GM13977 (cell line): Measurements from ENCODE around the gene POLR2J.

ENCODE experiments used
- DNase-seq: peaks from one replicate; pipeline ENCODE4 v3.0.0; 2012; ENCODE audit warnings: low spot score
- in situ Hi-C: fragments of 300-500 bp; cut with MboI; formaldehyde crosslinking; loops from one replicate; pipeline ENCODE4 v1.12.0; 2022; ENCODE audit warnings: low sequenced_read_pairs, low pct_unique_long_range_greater_than_20kb, mixed read lengths, inconsistent platforms; ENCODE audit not compliant: unreplicated experiment
- TF ChIP-seq, protein P1 (sequence below): IDR thresholded peaks from 2 replicates; pipeline ENCODE4 v1.5.1; 2012; ENCODE audit warnings: mild to moderate bottlenecking, control low read depth; ENCODE audit not compliant: insufficient read depth; ENCODE audit errors: extremely low read depth, missing control alignments

POLR2J gene

DNA sequence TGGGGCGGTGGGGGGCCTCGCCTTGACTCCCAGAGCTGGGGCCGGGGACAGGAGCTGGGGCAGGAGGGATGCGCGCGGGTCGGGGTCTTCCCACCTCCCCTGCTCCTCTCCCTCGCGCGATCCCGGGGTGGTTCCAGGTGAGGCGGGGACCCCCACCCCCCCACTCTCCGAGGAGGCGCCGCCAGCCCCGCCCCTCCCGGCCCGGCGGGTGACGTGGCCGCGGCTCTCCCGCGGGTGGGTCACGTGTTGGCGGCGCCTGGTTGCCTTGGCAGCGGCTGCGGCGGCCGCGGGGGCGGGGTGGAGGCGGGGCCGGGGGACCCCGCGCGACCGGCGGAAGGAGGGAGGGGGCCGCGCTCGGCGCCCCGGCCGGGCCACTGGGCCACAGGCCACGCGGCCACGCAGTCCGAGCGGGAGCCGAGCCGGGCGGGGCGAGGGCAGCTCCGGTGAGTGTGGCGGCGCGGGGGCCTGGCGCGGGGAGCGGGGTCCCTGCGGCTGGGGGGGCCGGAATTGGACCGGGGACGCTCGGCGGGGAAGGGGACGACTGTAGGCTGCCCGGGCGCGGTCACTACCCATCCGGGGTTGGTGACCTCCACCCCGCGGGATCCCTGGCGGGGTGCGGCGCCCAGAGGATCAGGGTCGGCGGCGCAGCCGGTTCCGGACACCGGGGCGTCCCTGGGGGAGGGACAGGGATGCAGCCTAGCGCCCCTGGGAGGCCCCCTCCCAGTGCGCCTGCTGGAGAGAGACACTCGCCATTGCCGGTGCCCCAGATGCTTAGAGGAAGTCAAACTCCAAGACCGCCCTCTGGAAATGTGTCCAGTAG, 45.3 kb downstream of the POLR2J start, which contains the start of gene ORAI2:
ORAI2 (plus strand) TSS at position 357 of the 820 bp plus-strand sequence. CDS start 5,382 bp downstream, outside the sequence.
- TF ChIP-seq, protein P1, sequence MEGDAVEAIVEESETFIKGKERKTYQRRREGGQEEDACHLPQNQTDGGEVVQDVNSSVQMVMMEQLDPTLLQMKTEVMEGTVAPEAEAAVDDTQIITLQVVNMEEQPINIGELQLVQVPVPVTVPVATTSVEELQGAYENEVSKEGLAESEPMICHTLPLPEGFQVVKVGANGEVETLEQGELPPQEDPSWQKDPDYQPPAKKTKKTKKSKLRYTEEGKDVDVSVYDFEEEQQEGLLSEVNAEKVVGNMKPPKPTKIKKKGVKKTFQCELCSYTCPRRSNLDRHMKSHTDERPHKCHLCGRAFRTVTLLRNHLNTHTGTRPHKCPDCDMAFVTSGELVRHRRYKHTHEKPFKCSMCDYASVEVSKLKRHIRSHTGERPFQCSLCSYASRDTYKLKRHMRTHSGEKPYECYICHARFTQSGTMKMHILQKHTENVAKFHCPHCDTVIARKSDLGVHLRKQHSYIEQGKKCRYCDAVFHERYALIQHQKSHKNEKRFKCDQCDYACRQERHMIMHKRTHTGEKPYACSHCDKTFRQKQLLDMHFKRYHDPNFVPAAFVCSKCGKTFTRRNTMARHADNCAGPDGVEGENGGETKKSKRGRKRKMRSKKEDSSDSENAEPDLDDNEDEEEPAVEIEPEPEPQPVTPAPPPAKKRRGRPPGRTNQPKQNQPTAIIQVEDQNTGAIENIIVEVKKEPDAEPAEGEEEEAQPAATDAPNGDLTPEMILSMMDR = no peak
- peak; percentile 93 for DNase-seq
- in situ Hi-C loops = no loop called here

DNA sequence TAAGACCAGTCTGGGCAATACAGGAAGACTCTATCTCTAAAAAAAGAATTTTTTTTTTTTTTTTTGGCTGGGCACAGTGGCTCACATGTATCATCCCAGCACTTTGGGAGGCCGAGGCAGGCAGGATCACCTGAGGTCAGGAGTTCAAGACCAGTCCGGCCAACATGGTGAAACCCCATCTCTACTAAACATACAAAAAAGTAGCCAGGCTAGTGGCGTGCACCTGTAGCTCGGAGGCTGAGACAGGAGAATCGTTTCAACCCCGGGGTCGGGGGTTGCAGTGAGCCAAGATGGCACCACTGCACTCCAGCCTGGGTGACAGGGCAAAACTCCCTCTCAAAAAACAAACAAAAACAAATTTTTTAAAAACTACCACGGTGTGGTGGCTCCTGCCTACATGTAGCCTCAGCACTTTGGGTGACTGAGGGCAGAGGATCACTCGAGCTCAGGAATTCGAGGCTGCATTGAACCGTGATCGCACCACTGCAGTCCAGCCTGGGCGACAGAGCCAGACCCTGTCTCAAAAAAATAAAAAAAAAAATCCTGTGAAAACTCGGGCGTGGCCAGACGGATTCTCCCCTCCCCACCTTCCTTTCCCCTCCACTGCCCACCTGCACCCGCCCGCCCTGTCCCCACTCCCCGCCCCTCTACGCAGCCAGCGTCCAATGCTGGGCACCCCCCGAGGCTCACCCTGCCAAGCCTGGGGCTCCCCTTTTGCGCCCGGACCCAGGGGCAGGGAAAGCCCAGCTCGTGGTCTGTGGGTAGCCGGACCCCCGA, 46.1 kb downstream of the POLR2J start:
- in situ Hi-C loops = no loop called here
- DNase-seq = peak; percentile 54
- TF ChIP-seq, protein P1 = no peak

DNA sequence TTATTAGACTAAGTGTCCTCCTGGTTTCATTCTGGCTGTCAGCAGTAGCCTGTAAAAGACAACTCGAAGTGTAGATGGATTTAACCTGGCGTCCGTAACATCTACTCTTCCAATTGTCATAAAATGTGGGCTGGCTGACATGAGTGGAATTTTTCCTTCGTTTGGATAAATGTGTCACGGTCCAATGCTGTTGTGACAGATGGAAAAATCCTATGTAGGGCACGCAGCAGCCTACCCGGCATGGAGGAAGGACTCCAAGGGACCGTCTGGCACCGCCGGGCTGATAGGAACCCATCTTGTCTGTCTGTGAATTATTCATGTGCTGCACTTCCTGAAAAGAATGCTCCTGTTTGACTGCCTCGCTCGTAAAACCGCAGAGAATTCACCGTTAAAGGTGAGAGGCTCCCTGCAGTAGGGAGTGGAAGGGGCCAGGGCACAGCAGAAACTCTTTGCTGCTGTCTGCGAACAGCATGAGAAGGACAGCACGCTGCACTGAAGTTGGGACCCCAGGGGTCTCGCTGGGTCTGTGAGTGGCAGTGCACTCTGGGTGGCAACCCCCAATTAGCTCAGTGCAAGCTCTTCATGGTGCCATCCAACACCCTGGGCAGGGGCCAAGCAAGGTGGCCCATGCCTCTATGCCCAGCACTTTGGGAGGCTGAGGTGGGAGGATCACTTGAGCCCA, 47.0 kb downstream of the POLR2J start:
- DNase-seq = peak; percentile 64
- TF ChIP-seq, protein P1 = no peak
- in situ Hi-C loops = no loop called here

DNA sequence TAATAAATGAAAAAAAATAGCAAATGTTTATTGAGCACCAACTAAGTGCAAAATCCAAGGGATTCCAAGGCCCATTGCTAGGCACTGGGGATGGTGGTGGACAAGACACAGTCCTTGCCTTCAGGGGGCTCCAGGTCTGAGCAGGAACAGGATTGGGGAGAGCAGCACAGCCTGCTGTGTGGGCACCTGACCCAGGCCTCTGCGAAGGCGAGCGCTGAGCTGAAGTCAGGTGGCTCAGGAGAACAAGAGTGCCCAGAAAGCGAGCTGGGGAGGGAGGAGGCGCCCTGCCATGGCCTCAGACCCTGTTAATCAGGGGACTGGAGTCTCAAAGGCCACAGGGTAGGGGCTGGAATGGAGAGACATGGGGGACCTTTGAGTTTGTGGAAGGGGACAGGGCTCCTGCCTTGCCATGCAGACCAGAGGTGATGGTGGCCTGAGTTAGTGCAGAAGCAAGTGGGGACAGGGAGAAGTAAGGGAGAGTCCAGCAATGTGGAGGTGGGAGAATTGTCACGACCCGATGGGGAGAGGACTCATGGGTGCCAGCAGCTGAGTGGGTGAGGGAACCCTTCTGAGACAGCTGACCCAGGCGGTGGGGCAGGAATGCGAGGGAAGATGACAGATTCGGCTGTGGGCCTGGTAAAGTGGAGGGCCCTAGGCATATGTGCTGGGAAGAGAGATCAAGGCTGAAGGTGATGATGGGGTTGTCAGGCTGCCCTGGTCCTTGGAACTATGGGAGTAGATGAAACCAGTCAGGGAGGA, 49.4 kb downstream of the POLR2J start:
- no peak for DNase-seq
- TF ChIP-seq, protein P1 = no peak
- in situ Hi-C loops = no loop called here

DNA sequence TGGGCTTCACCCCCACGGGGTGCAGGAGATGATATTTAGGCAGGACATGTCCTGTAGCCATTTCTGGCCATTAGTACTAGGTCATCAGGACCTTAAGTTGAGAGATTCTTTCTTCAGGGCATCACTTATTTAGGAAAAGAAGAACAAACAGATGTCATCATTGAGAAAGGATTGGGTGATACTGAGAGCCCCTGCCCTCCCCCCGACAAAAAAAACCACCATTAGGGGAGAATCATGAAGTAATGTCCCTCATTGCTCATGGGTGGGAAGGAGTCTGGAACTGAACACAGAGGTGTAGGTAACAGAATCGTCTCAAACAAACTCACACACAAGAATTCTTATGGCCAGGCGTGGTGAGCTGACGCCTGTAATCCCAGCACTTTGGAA, 51.7 kb downstream of the POLR2J start:
- DNase-seq = no peak
- in situ Hi-C loops = no loop called here
- TF ChIP-seq, protein P1 = no peak
